Measurements from ENCODE around the gene SGF29.

The SGF29 gene

GRCh38 chr16:28585674-28586073, 32.0 kb downstream of the SGF29 start:
- H3K4me1 ChIP-seq (ENCODE audit: insufficient read depth, low read length), result no peaks in the 10 kb centered on the region
- H3K36me3 ChIP-seq (ENCODE audit: insufficient read depth, low read length), result peaks cover 72% of the 10 kb centered on the region
- H3K79me2 ChIP-seq (ENCODE audit: insufficient read depth, low read length), result no peaks in the 10 kb centered on the region

GRCh38 chr16:28586466-28586865, 32.7 kb downstream of the SGF29 start:
- Histone ChIP-seq H3K27me3 (ENCODE audit: insufficient read depth, low read length, poor library complexity) (no peaks in the 10 kb centered on the region), H3K27ac (ENCODE audit: low read length) (no peak overlapping the region), H3K4me1 (ENCODE audit: insufficient read depth, low read length) (no peaks in the 10 kb centered on the region), H3K9ac (ENCODE audit: low read depth, low read length) (no peak overlapping the region), H3K4me3 (ENCODE audit: low read depth in 1 of 2, low read length in 2 of 2) (no peak overlapping the region), H2AFZ (ENCODE audit: low read depth, low read length) (no peak overlapping the region), H3K79me2 (ENCODE audit: insufficient read depth, low read length) (no peaks in the 10 kb centered on the region), H4K20me1 (ENCODE audit: insufficient read depth, low read length) (no peaks in the 10 kb centered on the region), H3K4me2 (ENCODE audit: insufficient read depth, low read length) (no peak overlapping the region), H3K36me3 (ENCODE audit: insufficient read depth, low read length) (peaks cover 72% of the 10 kb centered on the region), H3K9me3 (ENCODE audit: insufficient read depth, low read length, severe bottlenecking) (no peaks in the 10 kb centered on the region)
- no peak for TF ChIP-seq CTCF (IDR thresholded peaks at IDR 0.05; ENCODE audit: borderline replicate concordance, extremely low read depth, low read length, poor library complexity, severe bottlenecking)
- TF ChIP-seq EZH2 (IDR thresholded peaks at IDR 0.05; ENCODE audit: borderline replicate concordance, low read depth, low read length, severe bottlenecking), result no peak
- no peak for ATAC-seq (ENCODE audit: insufficient read depth, low read depth)
- DNase-seq, result no peak

More at GRCh38 chr16:28585674-28586073, 32.0 kb downstream of the SGF29 start:
- H3K9me3 ChIP-seq (ENCODE audit: insufficient read depth, low read length, severe bottlenecking), result no peaks in the 10 kb centered on the region
- TF ChIP-seq EZH2 (IDR thresholded peaks at IDR 0.05; ENCODE audit: borderline replicate concordance, low read depth, low read length, severe bottlenecking) (no peak), CTCF (IDR thresholded peaks at IDR 0.05; ENCODE audit: borderline replicate concordance, extremely low read depth, low read length, poor library complexity, severe bottlenecking) (no peak)
- no peak for DNase-seq
- H4K20me1 ChIP-seq (ENCODE audit: insufficient read depth, low read length), result no peaks in the 10 kb centered on the region
- no peak overlapping the region for H3K4me3 ChIP-seq (ENCODE audit: low read depth in 1 of 2, low read length in 2 of 2)
- H3K27ac ChIP-seq (ENCODE audit: low read length), result no peak overlapping the region
- H3K27me3 ChIP-seq (ENCODE audit: insufficient read depth, low read length, poor library complexity), result no peaks in the 10 kb centered on the region
- H3K9ac ChIP-seq (ENCODE audit: low read depth, low read length), result no peak overlapping the region
- ATAC-seq (ENCODE audit: insufficient read depth, low read depth), result no peak
- no peak overlapping the region for H2AFZ ChIP-seq (ENCODE audit: low read depth, low read length)
- no peak overlapping the region for H3K4me2 ChIP-seq (ENCODE audit: insufficient read depth, low read length)

GRCh38 chr16:28587386-28587785, 33.7 kb downstream of the SGF29 start:
- no peak overlapping the region for H3K4me3 ChIP-seq (ENCODE audit: low read depth in 1 of 2, low read length in 2 of 2)
- no peaks in the 10 kb centered on the region for H3K27me3 ChIP-seq (ENCODE audit: insufficient read depth, low read length, poor library complexity)
- no peaks in the 10 kb centered on the region for H3K79me2 ChIP-seq (ENCODE audit: insufficient read depth, low read length)
- H3K27ac ChIP-seq (ENCODE audit: low read length), result no peak overlapping the region
- no peak overlapping the region for H2AFZ ChIP-seq (ENCODE audit: low read depth, low read length)
- no peaks in the 10 kb centered on the region for H4K20me1 ChIP-seq (ENCODE audit: insufficient read depth, low read length)
- H3K36me3 ChIP-seq (ENCODE audit: insufficient read depth, low read length), result peaks cover 66% of the 10 kb centered on the region
- TF ChIP-seq EZH2 (IDR thresholded peaks at IDR 0.05; ENCODE audit: borderline replicate concordance, low read depth, low read length, severe bottlenecking), result no peak
- no peak for TF ChIP-seq CTCF (IDR thresholded peaks at IDR 0.05; ENCODE audit: borderline replicate concordance, extremely low read depth, low read length, poor library complexity, severe bottlenecking)
- DNase-seq (no peak), ATAC-seq (ENCODE audit: insufficient read depth, low read depth) (no peak)
- H3K4me1 ChIP-seq (ENCODE audit: insufficient read depth, low read length), result no peaks in the 10 kb centered on the region
- no peaks in the 10 kb centered on the region for H3K9me3 ChIP-seq (ENCODE audit: insufficient read depth, low read length, severe bottlenecking)
- H3K4me2 ChIP-seq (ENCODE audit: insufficient read depth, low read length), result no peak overlapping the region
- H3K9ac ChIP-seq (ENCODE audit: low read depth, low read length), result no peak overlapping the region

GRCh38 chr16:28589069-28589468, 35.3 kb downstream of the SGF29 start:
- Histone ChIP-seq H3K36me3 (ENCODE audit: insufficient read depth, low read length) (peaks cover 58% of the 10 kb centered on the region), H3K4me1 (ENCODE audit: insufficient read depth, low read length) (no peaks in the 10 kb centered on the region), H3K27ac (ENCODE audit: low read length) (no peak overlapping the region), H3K79me2 (ENCODE audit: insufficient read depth, low read length) (no peaks in the 10 kb centered on the region), H3K9ac (ENCODE audit: low read depth, low read length) (no peak overlapping the region), H3K27me3 (ENCODE audit: insufficient read depth, low read length, poor library complexity) (no peaks in the 10 kb centered on the region), H2AFZ (ENCODE audit: low read depth, low read length) (no peak overlapping the region), H4K20me1 (ENCODE audit: insufficient read depth, low read length) (no peaks in the 10 kb centered on the region), H3K4me2 (ENCODE audit: insufficient read depth, low read length) (no peak overlapping the region), H3K9me3 (ENCODE audit: insufficient read depth, low read length, severe bottlenecking) (no peaks in the 10 kb centered on the region), H3K4me3 (ENCODE audit: low read depth in 1 of 2, low read length in 2 of 2) (no peak overlapping the region)
- DNase-seq (no peak), ATAC-seq (ENCODE audit: insufficient read depth, low read depth) (no peak)
- no peak for TF ChIP-seq CTCF (IDR thresholded peaks at IDR 0.05; ENCODE audit: borderline replicate concordance, extremely low read depth, low read length, poor library complexity, severe bottlenecking)
- TF ChIP-seq EZH2 (IDR thresholded peaks at IDR 0.05; ENCODE audit: borderline replicate concordance, low read depth, low read length, severe bottlenecking), result no peak

Measured in DND-41 (cell line).